Neural progenitor cell (in vitro differentiated cells): ENCODE results near the gene FRMPD2.

Experiments used
- EZH2 ChIP-seq: fragments of 200-600 bp; sonication (generic); IDR thresholded peaks from 2 replicates; pipeline ENCODE4 v1.6.1; 2017; ENCODE audit warnings: antibody characterized with exemption, mild to moderate bottlenecking, moderate library complexity
- EZH2phosphoT487 ChIP-seq: fragments of 200-600 bp; sonication (generic); IDR thresholded peaks from 2 replicates; pipeline ENCODE4 v1.6.1; 2017; ENCODE audit warnings: antibody characterized with exemption
- TF ChIP-seq, protein P1 (sequence below): fragments of 200-600 bp; sonication (generic); IDR thresholded peaks from 2 replicates; pipeline ENCODE4 v1.5.1; 2017; ENCODE audit warnings: antibody characterized with exemption, mild to moderate bottlenecking

DNA sequence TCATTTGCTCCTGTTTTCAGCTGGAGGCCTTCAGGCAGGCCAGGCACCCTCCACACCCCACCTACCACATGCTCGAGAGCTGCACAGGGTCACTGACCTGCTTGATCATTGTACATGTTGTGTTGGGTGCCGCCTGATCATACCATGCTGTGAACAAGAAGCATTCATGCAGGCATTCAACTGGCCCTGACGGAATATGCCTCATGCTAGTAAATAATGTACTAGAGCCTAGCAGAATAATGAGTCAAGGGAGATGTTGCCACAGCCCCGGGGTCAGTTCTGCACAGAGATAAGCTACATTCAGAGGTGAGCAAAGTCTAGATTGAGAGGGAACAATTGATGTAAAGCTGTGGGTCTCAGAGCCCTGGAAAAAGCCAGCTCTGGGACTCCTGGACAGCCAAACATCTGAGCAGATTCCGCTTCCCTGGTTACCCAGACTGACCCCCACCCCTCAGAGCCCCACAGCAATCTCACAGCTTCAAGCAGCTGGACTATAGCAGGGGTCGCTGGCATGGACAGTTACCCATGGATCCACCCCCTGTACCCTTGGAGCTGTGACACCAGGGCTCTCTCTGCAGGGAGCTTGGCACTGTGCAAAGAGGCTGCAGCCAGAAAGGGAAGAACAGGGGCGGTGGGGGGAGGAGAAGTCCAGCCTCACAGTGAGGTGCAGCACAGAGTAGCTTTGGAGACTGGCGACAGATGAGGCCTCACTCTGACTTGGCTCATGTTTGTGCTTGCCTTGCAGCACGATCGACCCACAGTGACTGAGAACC, 86.6 kb downstream of the FRMPD2 start:
- TF ChIP-seq, protein P1, sequence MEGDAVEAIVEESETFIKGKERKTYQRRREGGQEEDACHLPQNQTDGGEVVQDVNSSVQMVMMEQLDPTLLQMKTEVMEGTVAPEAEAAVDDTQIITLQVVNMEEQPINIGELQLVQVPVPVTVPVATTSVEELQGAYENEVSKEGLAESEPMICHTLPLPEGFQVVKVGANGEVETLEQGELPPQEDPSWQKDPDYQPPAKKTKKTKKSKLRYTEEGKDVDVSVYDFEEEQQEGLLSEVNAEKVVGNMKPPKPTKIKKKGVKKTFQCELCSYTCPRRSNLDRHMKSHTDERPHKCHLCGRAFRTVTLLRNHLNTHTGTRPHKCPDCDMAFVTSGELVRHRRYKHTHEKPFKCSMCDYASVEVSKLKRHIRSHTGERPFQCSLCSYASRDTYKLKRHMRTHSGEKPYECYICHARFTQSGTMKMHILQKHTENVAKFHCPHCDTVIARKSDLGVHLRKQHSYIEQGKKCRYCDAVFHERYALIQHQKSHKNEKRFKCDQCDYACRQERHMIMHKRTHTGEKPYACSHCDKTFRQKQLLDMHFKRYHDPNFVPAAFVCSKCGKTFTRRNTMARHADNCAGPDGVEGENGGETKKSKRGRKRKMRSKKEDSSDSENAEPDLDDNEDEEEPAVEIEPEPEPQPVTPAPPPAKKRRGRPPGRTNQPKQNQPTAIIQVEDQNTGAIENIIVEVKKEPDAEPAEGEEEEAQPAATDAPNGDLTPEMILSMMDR = no peak
- TF ChIP-seq EZH2phosphoT487 (no peak), EZH2 (no peak)
